GM12872 (cell line): ENCODE measurements around the gene GRB2.

Source experiments
- CTCF ChIP-seq: IDR thresholded peaks from 3 replicates; pipeline ENCODE4 v1.5.1; 2011; ENCODE audit warnings: low read depth, mild to moderate bottlenecking, low read length, moderate library complexity; ENCODE audit not compliant: insufficient read depth

GRB2 gene

GRCh38 chr17:75341784-75342486, 63.5 kb downstream of the GRB2 start:
- no peak for TF ChIP-seq CTCF

- no peak for TF ChIP-seq CTCF
Observed at GRCh38 chr17:75340631-75341030, 64.8 kb downstream of the GRB2 start.

- TF ChIP-seq CTCF, result no peak
Observed at GRCh38 chr17:75339971-75340370, 65.5 kb downstream of the GRB2 start.

GRCh38 chr17:75338335-75338734, 67.1 kb downstream of the GRB2 start:
- TF ChIP-seq CTCF, result no peak

GRCh38 chr17:75335315-75335714, 70.2 kb downstream of the GRB2 start:
- no peak for TF ChIP-seq CTCF

- no peak for TF ChIP-seq CTCF
Observed at GRCh38 chr17:75334723-75335122, 70.8 kb downstream of the GRB2 start.

- no peak for TF ChIP-seq CTCF
Observed at GRCh38 chr17:75331671-75332070, 73.8 kb downstream of the GRB2 start.

GRCh38 chr17:75327757-75328156, 77.7 kb downstream of the GRB2 start:
- TF ChIP-seq CTCF, result no peak
